ENCODE data around the gene PXYLP1. TPM values are rescaled to one million over a fixed set of nuclear protein-coding genes. Genes with fewer than 3 reads are reported as not detected.

Gene PXYLP1
- total RNA-seq, 2 experiments from 2014 or later, result 3.6 to 4.2 TPM

DNA sequence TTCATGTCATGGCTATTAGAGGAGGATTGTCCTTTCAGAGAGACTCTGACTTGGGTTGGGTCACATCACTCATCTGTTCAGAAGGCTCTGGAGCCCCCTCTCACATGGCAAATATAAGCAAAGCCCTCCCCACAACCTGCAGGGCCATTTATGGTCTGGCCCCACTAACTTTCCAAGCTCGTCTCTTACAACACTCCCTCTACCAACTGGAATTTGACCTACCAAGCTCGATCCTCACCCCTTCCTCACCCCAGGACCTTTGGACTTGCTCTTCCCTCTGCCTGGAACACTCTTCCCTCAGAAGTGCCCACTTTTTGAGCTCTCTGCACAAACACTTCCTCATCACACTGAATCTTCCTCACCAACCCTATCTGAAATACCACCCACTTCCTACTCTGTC is 14.2 kb upstream of the PXYLP1 start:
- CTCF ChIA-PET (ENCODE audit: unreplicated experiment), result no interaction called here
- Histone ChIP-seq H3K9me3 (ENCODE audit: low read length) (no peaks in the 10 kb centered on the region), H3K4me3 (ENCODE audit: low read depth, low read length, poor library complexity, severe bottlenecking) (no peak overlapping the region), H3K36me3 (ENCODE audit: insufficient read depth, low read length) (no peaks in the 10 kb centered on the region), H3K27ac (ENCODE audit: low read depth, low read length, poor library complexity, severe bottlenecking) (no peak overlapping the region), H3K79me2 (ENCODE audit: insufficient read depth, low read depth, low read length) (no peaks in the 10 kb centered on the region), H3K4me1 (ENCODE audit: insufficient read depth, low read length, poor library complexity, severe bottlenecking) (no peaks in the 10 kb centered on the region), H2AFZ (ENCODE audit: low read length) (no peak overlapping the region), H3K9me2 (ENCODE audit: insufficient read depth, low read length) (no peaks in the 10 kb centered on the region), H3K4me2 (ENCODE audit: low read length) (no peak overlapping the region), H4K20me1 (ENCODE audit: insufficient read depth, low read length) (no peaks in the 10 kb centered on the region)
- POLR2A ChIA-PET, result no interaction called here
- DNase-seq (ENCODE audit: low spot score), result no peak
- intact Hi-C loops (cut with micrococcal nuclease; ENCODE audit: unreplicated experiment), result no loop called here
- no TSS peak for BruUV-seq (replicated peaks)
- no peak for TF ChIP-seq EZH2phosphoT487 (IDR thresholded peaks at IDR 0.05; ENCODE audit: borderline replicate concordance, low read depth, low read length)
- TF ChIP-seq, protein P1, sequence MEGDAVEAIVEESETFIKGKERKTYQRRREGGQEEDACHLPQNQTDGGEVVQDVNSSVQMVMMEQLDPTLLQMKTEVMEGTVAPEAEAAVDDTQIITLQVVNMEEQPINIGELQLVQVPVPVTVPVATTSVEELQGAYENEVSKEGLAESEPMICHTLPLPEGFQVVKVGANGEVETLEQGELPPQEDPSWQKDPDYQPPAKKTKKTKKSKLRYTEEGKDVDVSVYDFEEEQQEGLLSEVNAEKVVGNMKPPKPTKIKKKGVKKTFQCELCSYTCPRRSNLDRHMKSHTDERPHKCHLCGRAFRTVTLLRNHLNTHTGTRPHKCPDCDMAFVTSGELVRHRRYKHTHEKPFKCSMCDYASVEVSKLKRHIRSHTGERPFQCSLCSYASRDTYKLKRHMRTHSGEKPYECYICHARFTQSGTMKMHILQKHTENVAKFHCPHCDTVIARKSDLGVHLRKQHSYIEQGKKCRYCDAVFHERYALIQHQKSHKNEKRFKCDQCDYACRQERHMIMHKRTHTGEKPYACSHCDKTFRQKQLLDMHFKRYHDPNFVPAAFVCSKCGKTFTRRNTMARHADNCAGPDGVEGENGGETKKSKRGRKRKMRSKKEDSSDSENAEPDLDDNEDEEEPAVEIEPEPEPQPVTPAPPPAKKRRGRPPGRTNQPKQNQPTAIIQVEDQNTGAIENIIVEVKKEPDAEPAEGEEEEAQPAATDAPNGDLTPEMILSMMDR (conservative IDR thresholded peaks at IDR 0.05; ENCODE audit: low read length), result no peak

DNA sequence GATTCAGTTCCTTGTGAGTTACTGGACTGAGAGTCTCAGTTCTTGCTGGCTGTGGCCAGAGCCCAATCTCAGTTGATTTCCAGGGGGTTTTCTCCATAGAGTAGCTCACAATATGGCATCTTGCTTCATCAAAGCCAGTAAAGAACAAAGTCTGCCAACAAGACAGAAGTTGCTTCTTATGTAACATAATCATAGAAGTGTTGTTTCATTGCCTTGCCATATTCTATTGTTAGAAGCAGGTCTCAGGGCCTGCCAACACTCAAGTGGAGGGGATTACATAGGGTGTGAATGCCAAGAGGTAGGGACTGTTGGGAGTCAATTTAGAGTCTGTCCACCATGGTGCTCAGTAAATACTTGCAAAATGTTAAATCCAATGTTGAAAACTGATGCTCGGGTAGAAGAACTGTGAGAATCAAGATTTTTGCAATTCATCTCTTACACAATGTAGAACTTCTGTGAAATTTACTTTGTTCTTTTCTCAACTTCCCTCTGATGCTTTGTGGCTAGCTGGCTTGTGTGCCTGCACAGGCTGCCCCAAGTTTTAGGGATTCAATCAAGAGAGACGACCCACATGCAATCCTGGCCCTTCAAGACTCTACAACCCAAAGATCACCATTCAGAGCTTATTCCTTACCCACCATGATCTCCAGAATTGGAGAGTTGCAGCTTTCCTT is 13.3 kb upstream of the PXYLP1 start:
- CTCF ChIA-PET (ENCODE audit: unreplicated experiment), result no interaction called here
- Histone ChIP-seq H3K79me2 (ENCODE audit: insufficient read depth, low read depth, low read length) (no peaks in the 10 kb centered on the region), H3K4me2 (ENCODE audit: low read length) (no peak overlapping the region)

DNA sequence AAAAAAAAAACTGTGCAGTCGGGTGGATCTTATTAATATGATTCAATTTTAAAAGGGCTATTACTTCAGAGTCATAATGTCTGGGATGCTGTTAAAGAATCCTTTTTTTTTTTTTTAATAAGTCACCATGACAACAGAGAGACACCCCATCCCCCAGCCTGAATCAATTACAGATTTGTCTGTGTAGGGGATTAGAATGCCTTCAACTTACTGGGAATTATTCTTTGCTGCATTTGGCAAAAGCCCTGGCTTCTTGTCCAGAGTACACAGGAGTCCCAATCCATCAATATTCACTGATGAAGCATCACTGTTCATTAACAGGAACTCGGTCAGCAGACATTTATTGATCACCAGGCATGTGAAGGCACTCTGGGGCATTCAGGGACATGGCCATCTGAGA is 12.7 kb upstream of the PXYLP1 start:
- no peak for DNase-seq (ENCODE audit: low spot score)
- H3K4me1 ChIP-seq (ENCODE audit: insufficient read depth, low read length, poor library complexity, severe bottlenecking), result no peaks in the 10 kb centered on the region
- H4K20me1 ChIP-seq (ENCODE audit: insufficient read depth, low read length), result no peaks in the 10 kb centered on the region
- H3K9me3 ChIP-seq (ENCODE audit: low read length), result peaks cover 14% of the 10 kb centered on the region
- ChIA-PET CTCF (ENCODE audit: unreplicated experiment) (no interaction called here), POLR2A (no interaction called here)
- no peak for TF ChIP-seq EZH2phosphoT487 (IDR thresholded peaks at IDR 0.05; ENCODE audit: borderline replicate concordance, low read depth, low read length)
- TF ChIP-seq, protein P1 (conservative IDR thresholded peaks at IDR 0.05; ENCODE audit: low read length), result no peak
- no peak overlapping the region for H3K27ac ChIP-seq (ENCODE audit: low read depth, low read length, poor library complexity, severe bottlenecking)
- intact Hi-C loops (cut with micrococcal nuclease; ENCODE audit: unreplicated experiment), result no loop called here
- no TSS peak for BruUV-seq (replicated peaks)
- no peak overlapping the region for H3K4me3 ChIP-seq (ENCODE audit: low read depth, low read length, poor library complexity, severe bottlenecking)
- H2AFZ ChIP-seq (ENCODE audit: low read length), result no peak overlapping the region
- no peaks in the 10 kb centered on the region for H3K79me2 ChIP-seq (ENCODE audit: insufficient read depth, low read depth, low read length)
- H3K9me2 ChIP-seq (ENCODE audit: insufficient read depth, low read length), result no peaks in the 10 kb centered on the region
- no peaks in the 10 kb centered on the region for H3K36me3 ChIP-seq (ENCODE audit: insufficient read depth, low read length)
- H3K4me2 ChIP-seq (ENCODE audit: low read length), result no peak overlapping the region

More for the DNA sequence above, 13.3 kb upstream of the PXYLP1 start:
- H3K4me3 ChIP-seq (ENCODE audit: low read depth, low read length, poor library complexity, severe bottlenecking), result no peak overlapping the region
- H3K4me1 ChIP-seq (ENCODE audit: insufficient read depth, low read length, poor library complexity, severe bottlenecking), result no peaks in the 10 kb centered on the region
- TF ChIP-seq EZH2phosphoT487 (IDR thresholded peaks at IDR 0.05; ENCODE audit: borderline replicate concordance, low read depth, low read length), result no peak
- POLR2A ChIA-PET, result interaction anchor here (0.6 kb wide), 1 partner anchor 143 kb away, joined by 4 read pairs; no protein-coding TSS in a partner anchor
- H4K20me1 ChIP-seq (ENCODE audit: insufficient read depth, low read length), result no peaks in the 10 kb centered on the region
- H3K36me3 ChIP-seq (ENCODE audit: insufficient read depth, low read length), result no peaks in the 10 kb centered on the region
- H2AFZ ChIP-seq (ENCODE audit: low read length), result no peak overlapping the region
- DNase-seq (ENCODE audit: low spot score), result no peak
- H3K9me2 ChIP-seq (ENCODE audit: insufficient read depth, low read length), result no peaks in the 10 kb centered on the region
- intact Hi-C loops (cut with micrococcal nuclease; ENCODE audit: unreplicated experiment), result no loop called here
- no peak overlapping the region for H3K27ac ChIP-seq (ENCODE audit: low read depth, low read length, poor library complexity, severe bottlenecking)
- H3K9me3 ChIP-seq (ENCODE audit: low read length), result peaks cover 8% of the 10 kb centered on the region
- no TSS peak for BruUV-seq (replicated peaks)

Measured in OCI-LY7 (cell line).